ENCODE data around the gene HOXB2.
A peak's percentile ranks its signal among the peaks of the same experiment; 100 is the strongest.

Gene HOXB2

GRCh38 chr17:48543854-48544348 lies 1.0 kb downstream of the HOXB2 start:
- TF ChIP-seq CTCF (IDR thresholded peaks at IDR 0.05; ENCODE audit: extremely low read depth, insufficient read depth, missing control alignments) = no peak
- in situ Hi-C loops (cut with MboI; ENCODE audit: low pct_unique_long_range_greater_than_20kb, low sequenced_read_pairs, unreplicated experiment) = no loop called here
- peak; percentile 65 for DNase-seq (ENCODE audit: low spot score)

- in situ Hi-C loops (cut with MboI; ENCODE audit: low pct_unique_long_range_greater_than_20kb, low sequenced_read_pairs, unreplicated experiment) = no loop called here
Measured at GRCh38 chr17:48543107-48543853, 1.6 kb downstream of the HOXB2 start.

GRCh38 chr17:48542698-48543106 lies 2.2 kb downstream of the HOXB2 start:
- no peak for TF ChIP-seq CTCF (IDR thresholded peaks at IDR 0.05; ENCODE audit: extremely low read depth, insufficient read depth, missing control alignments)
- no peak for DNase-seq (ENCODE audit: low spot score)
- in situ Hi-C loops (cut with MboI; ENCODE audit: low pct_unique_long_range_greater_than_20kb, low sequenced_read_pairs, unreplicated experiment) = no loop called here

More at GRCh38 chr17:48543107-48543853, 1.6 kb downstream of the HOXB2 start:
- peak; percentile 84 for DNase-seq (ENCODE audit: low spot score)
- no peak for TF ChIP-seq CTCF (IDR thresholded peaks at IDR 0.05; ENCODE audit: extremely low read depth, insufficient read depth, missing control alignments)

GRCh38 chr17:48542114-48542656 lies 2.7 kb downstream of the HOXB2 start:
- in situ Hi-C loops (cut with MboI; ENCODE audit: low pct_unique_long_range_greater_than_20kb, low sequenced_read_pairs, unreplicated experiment) = no loop called here
- no peak for DNase-seq (ENCODE audit: low spot score)
- TF ChIP-seq CTCF (IDR thresholded peaks at IDR 0.05; ENCODE audit: extremely low read depth, insufficient read depth, missing control alignments) = no peak

- TF ChIP-seq CTCF (IDR thresholded peaks at IDR 0.05; ENCODE audit: extremely low read depth, insufficient read depth, missing control alignments) = no peak
- DNase-seq (ENCODE audit: low spot score) = peak; percentile 72
- in situ Hi-C loops (cut with MboI; ENCODE audit: low pct_unique_long_range_greater_than_20kb, low sequenced_read_pairs, unreplicated experiment) = no loop called here
Measured at GRCh38 chr17:48541577-48542113, 3.3 kb downstream of the HOXB2 start.

GRCh38 chr17:48541036-48541576 lies 3.8 kb downstream of the HOXB2 start:
- no peak for DNase-seq (ENCODE audit: low spot score)
- TF ChIP-seq CTCF (IDR thresholded peaks at IDR 0.05; ENCODE audit: extremely low read depth, insufficient read depth, missing control alignments) = no peak
- in situ Hi-C loops (cut with MboI; ENCODE audit: low pct_unique_long_range_greater_than_20kb, low sequenced_read_pairs, unreplicated experiment) = no loop called here
